Measurements from ENCODE around the gene TBC1D25.
"Not testable (repeated sequence)": the region's sequence is repeated elsewhere in the genome, so short reads cannot be mapped to it uniquely, and the experiment has no call there.

The TBC1D25 gene

DNA sequence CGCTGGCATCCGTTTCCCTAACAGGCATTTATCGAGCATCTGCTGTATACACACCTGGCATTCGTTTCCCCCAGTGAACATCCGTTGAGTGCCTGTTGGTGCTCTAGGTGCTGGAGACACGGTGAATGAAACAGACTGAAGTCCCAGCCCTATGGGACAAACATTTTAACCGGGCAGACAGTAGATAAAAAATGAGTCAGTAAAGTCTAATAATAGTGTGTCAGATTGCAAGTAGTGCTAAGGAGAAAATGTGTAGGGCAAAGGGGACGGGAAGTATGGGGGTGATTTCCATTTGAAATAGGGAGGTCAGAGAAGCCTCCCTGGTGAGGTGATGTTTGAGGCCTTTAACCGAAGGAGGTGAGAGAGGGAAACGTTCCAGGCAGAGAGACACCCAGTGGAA lies 23.2 kb upstream of the TBC1D25 start:
- TF ChIP-seq, protein P1, sequence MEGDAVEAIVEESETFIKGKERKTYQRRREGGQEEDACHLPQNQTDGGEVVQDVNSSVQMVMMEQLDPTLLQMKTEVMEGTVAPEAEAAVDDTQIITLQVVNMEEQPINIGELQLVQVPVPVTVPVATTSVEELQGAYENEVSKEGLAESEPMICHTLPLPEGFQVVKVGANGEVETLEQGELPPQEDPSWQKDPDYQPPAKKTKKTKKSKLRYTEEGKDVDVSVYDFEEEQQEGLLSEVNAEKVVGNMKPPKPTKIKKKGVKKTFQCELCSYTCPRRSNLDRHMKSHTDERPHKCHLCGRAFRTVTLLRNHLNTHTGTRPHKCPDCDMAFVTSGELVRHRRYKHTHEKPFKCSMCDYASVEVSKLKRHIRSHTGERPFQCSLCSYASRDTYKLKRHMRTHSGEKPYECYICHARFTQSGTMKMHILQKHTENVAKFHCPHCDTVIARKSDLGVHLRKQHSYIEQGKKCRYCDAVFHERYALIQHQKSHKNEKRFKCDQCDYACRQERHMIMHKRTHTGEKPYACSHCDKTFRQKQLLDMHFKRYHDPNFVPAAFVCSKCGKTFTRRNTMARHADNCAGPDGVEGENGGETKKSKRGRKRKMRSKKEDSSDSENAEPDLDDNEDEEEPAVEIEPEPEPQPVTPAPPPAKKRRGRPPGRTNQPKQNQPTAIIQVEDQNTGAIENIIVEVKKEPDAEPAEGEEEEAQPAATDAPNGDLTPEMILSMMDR (IDR thresholded peaks at IDR 0.05; ENCODE audit: low read depth, low read length), result no peak
- Histone ChIP-seq H3K27me3 (ENCODE audit: insufficient read depth, low read depth, severe bottlenecking) (peaks cover 11% of the 10 kb centered on the region), H3K27ac (no peak overlapping the region), H3K4me3 (ENCODE audit: low read depth, low read length) (no peak overlapping the region), H3K36me3 (no peaks in the 10 kb centered on the region; the same call in 1 of the 2 replicates), H3K9me3 (ENCODE audit: severe bottlenecking) (no peaks in the 10 kb centered on the region)
- DNase-seq, result no peak

DNA sequence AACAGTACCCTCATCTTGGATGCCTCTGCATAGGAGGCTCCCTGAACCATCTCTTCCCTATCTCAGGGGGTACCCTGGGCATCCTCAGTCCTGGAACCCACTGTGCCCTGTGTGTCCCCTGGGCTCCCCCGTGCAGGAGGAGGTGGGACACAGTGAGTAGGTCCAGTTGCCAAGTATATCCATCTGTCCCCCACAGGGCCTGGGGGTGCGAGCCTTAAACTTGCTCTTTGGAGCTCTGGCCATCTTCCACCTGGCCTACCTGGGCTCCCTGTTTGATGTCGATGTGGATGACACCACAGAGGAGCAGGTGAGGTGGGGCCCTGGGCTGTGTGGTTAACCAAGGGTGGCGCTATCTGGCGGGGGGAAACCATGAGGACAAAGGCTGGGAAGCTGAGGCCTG lies 22.5 kb upstream of the TBC1D25 start:
- Histone ChIP-seq H3K36me3 (no peaks in the 10 kb centered on the region; the same call in 1 of the 2 replicates), H3K27me3 (ENCODE audit: insufficient read depth, low read depth, severe bottlenecking) (peaks cover 11% of the 10 kb centered on the region), H3K9me3 (ENCODE audit: severe bottlenecking) (no peaks in the 10 kb centered on the region), H3K27ac (no peak overlapping the region), H3K4me3 (ENCODE audit: low read depth, low read length) (no peak overlapping the region)
- no peak for DNase-seq
- TF ChIP-seq, protein P1 (IDR thresholded peaks at IDR 0.05; ENCODE audit: low read depth, low read length), result no peak

DNA sequence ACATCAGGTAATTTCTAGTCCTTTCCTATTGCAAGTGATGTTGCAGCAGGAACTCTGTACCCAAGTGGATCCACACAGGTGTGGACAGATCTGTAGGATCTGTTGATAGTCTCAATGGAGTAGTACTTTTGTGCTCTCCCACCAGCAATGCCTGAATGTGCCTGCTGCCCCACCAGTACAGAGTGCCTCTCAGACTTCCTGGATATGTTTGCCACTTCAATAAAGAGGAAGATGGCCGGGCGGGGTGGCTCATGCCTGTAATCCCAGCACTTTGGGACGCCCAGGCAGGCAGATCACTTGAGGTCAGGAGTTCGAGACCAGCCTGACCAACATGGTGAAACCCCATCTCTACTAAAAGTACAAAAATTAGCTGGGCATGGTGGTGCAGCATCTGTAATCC lies 20.0 kb upstream of the TBC1D25 start:
- H3K4me3 ChIP-seq (ENCODE audit: low read depth, low read length); DNase-seq; H3K9me3 ChIP-seq (ENCODE audit: severe bottlenecking); H3K27ac ChIP-seq: not testable (repeated sequence)
- Histone ChIP-seq H3K36me3 (peaks cover 13% of the 10 kb centered on the region), H3K27me3 (ENCODE audit: insufficient read depth, low read depth, severe bottlenecking) (peaks cover 13% of the 10 kb centered on the region)

DNA sequence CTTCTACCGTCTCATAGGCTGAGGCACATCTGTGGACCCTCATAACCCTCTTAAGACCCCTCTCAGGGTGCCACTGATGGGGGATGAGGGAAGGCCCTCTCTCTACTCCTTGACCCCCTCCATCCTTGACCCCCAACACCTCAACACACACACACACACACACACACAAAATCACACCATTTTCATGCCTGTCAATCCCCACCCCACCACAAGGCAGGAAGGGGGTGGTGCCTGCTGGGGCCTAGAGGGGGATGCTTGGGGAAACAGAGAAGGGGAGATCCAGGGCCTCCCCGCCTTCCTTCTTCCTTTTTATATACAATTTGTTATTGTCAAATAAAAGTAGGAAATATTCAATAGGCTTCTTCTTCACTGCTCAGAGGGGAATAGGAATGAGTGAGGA lies 19.1 kb upstream of the TBC1D25 start:
- Histone ChIP-seq H3K9me3 (ENCODE audit: severe bottlenecking) (no peaks in the 10 kb centered on the region), H3K4me3 (ENCODE audit: low read depth, low read length) (no peak overlapping the region), H3K27ac (no peak overlapping the region; the same call in 1 of the 2 replicates), H3K36me3 (peaks cover 23% of the 10 kb centered on the region), H3K27me3 (ENCODE audit: insufficient read depth, low read depth, severe bottlenecking) (peaks cover 12% of the 10 kb centered on the region)
- no peak for DNase-seq
- TF ChIP-seq, protein P1 (IDR thresholded peaks at IDR 0.05; ENCODE audit: low read depth, low read length), result no peak

DNA sequence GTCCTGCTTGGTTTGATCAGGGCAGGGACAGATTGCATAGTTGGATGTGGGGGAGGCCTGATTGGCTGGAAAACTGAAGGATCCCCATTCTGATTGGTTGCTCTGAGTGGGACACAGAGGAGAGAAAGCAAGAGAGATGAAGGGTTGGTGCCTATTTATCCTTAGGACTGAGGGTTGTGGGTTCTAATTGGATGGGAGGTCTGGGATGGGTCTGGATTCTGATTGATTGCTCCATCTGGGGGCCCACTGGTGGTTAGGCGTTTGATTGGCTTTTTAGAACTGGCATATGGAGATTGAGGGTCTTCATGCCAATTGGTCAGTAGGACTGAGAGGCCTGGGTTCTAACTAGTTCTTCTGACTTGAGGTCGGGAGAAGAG lies 18.6 kb upstream of the TBC1D25 start:
- DNase-seq, result no peak
- Histone ChIP-seq H3K36me3 (peaks cover 24% of the 10 kb centered on the region), H3K9me3 (ENCODE audit: severe bottlenecking) (no peaks in the 10 kb centered on the region), H3K4me3 (ENCODE audit: low read depth, low read length) (peak overlapping the region; percentile 79), H3K27ac (peak overlapping the region; percentile 76), H3K27me3 (ENCODE audit: insufficient read depth, low read depth, severe bottlenecking) (peaks cover 12% of the 10 kb centered on the region)
- TF ChIP-seq, protein P1 (IDR thresholded peaks at IDR 0.05; ENCODE audit: low read depth, low read length), result no peak

DNA sequence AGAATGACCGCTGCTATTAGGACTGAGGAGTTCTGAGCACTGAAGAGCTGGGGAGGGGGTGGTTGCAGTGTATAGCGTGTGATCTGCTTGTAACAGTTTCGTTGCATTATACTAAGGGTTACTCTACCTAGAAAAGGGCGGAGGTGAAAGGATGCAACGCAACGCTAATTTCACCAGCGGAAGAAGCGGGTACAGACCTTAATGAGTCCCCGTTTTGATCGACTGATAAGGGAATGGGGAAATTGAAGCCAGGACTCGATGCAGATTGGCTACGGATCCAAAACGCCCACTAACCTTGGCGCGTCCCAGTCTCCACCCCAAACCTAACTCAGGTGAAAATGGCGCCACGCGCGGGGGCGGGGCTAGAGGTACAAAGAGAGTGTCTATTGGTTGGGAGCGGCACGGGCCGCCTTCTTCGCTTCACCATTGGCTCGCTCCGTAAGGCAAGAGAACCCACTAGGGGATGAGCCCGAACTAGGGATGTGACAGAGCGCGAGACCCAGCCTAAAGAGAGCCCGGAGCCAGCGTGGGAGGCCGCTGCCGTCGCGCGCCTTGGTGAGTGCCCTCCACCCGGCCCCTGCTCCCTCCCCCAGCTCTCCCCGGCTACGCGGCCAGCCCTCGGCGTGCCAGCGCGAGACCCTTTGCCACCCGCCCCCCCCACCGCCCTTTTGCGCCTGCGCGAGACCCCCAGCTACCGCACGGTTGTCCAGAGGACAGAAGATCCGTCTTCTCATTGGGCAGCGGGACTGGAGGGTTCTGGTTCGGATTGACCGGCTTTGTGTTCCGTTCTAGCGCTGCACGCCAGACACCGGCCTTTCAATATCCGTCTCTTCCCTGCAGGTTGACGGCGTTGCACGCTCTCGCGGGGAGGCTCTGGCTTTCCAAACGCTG lies 17.9 kb upstream of the TBC1D25 start, which contains the start of gene EBP:
TSS of gene EBP (plus strand) at position 456 of the 891 bp plus-strand sequence. CDS start 1,964 bp downstream, outside the sequence.
- peaks cover 12% of the 10 kb centered on the region for H3K27me3 ChIP-seq (ENCODE audit: insufficient read depth, low read depth, severe bottlenecking)
- H3K36me3 ChIP-seq, result peaks cover 27% of the 10 kb centered on the region
- TF ChIP-seq, protein P1 (IDR thresholded peaks at IDR 0.05; ENCODE audit: low read depth, low read length), result no peak
- DNase-seq, result peak; percentile 93
- no peaks in the 10 kb centered on the region for H3K9me3 ChIP-seq (ENCODE audit: severe bottlenecking)
- H3K27ac ChIP-seq, result peak within 1 kb of the TSS; percentile 76
- H3K4me3 ChIP-seq (ENCODE audit: low read depth, low read length), result peak within 1 kb of the TSS; percentile 79
